AG04450 (cell line): ENCODE data around the gene TNK1. TPM values are rescaled to one million over a fixed set of nuclear protein-coding genes. Genes with fewer than 3 reads are reported as not detected.

Source experiments
- CTCF ChIA-PET: fragments of 300-600, 350-600 bp; formaldehyde crosslinking; extraction: SDS; loops from one replicate; lab custom pipeline; 2022; ENCODE audit warnings: antibody characterized with exemption, inconsistent platforms; lab: Charles Lee
- POLR2A ChIA-PET: fragments of 350-600 bp; formaldehyde crosslinking; extraction: SDS; loops from one replicate; lab custom pipeline; 2021; ENCODE audit warnings: antibody characterized with exemption, inconsistent platforms; lab: Yijun Ruan, JAX
- DNase-seq: peaks from one replicate; pipeline ENCODE4 v3.0.0-alpha.2; 2011; ENCODE audit warnings: low read depth, low spot score
- H3K27ac ChIP-seq: one replicate; pipeline ENCODE4 v1.5.1; 2012; ENCODE audit warnings: low read depth, low read length, control low read depth
- H3K27me3 ChIP-seq: one replicate; pipeline ENCODE4 v1.6.0; 2012; ENCODE audit warnings: low read length; ENCODE audit not compliant: control insufficient read depth, insufficient read depth
- H3K4me3 ChIP-seq: 2 replicates; pipeline ENCODE4 v1.5.1; 2011; ENCODE audit warnings: mild to moderate bottlenecking, low read depth, low read length, control low read depth
- H3K9me3 ChIP-seq: 2 replicates; pipeline ENCODE4 v1.5.1; 2012; ENCODE audit warnings: low read length; ENCODE audit not compliant: control insufficient read depth, insufficient read depth
- CTCF ChIP-seq: IDR thresholded peaks from 2 replicates; pipeline ENCODE4 v1.5.1; 2011; ENCODE audit warnings: low read depth, low read length, control low read depth, inconsistent platforms
- polyA plus RNA-seq: library from polyadenylated mRNA; depleted of rRNA; stranded (reverse); fragments of >200 nt; gene quantifications from 2 replicates; pipeline ENCODE4 v1.2.3, GENCODE V29; 2011

Gene TNK1
- polyA plus RNA-seq, 1 experiment = 0.25 TPM

GRCh38 chr17:7355573-7355972, 25.3 kb upstream of the TNK1 start:
- Histone ChIP-seq H3K9me3 (no peaks in the 10 kb centered on the region; the same call in 1 of the 2 replicates), H3K4me3 (no peak overlapping the region), H3K27ac (no peak overlapping the region), H3K27me3 (no peaks in the 10 kb centered on the region)
- no peak for TF ChIP-seq CTCF
- no peak for DNase-seq
- CTCF ChIA-PET = interaction anchor here (0.7 to 2.8 kb wide), 21 partner anchors 9 to 234 kb away, joined by 3 to 22 read pairs (median 3); partner anchors contain the start of genes PLSCR3, SENP3, SOX15 and TMEM102
- POLR2A ChIA-PET = interaction anchor here (1.5 kb wide), 1 partner anchor 128 kb away, joined by 3 read pairs; no protein-coding TSS in a partner anchor

- POLR2A ChIA-PET = interaction anchor here (0.7 to 1.5 kb wide), 3 partner anchors 48 to 278 kb away, joined by 3 read pairs; partner anchors contain the start of gene TMEM256
These were observed 24.8 kb upstream of the TNK1 start for GRCh38 chr17:7356072-7356549.

GRCh38 chr17:7356756-7357155, 24.1 kb upstream of the TNK1 start:
- TF ChIP-seq CTCF = no peak
- H3K4me3 ChIP-seq = no peak overlapping the region
- DNase-seq = no peak
- H3K9me3 ChIP-seq = no peaks in the 10 kb centered on the region; the same call in 1 of the 2 replicates
- no peak overlapping the region for H3K27ac ChIP-seq
- ChIA-PET POLR2A (interaction anchor here (0.7 to 1.5 kb wide), 3 partner anchors 47 to 278 kb away, joined by 3 read pairs; partner anchors contain the start of gene TMEM256), CTCF (interaction anchor here (0.6 to 2.8 kb wide), 12 partner anchors 10 to 386 kb away, joined by 3 to 22 read pairs (median 4); partner anchors contain the start of genes PLSCR3, SENP3, SOX15 and TMEM102)
- H3K27me3 ChIP-seq = no peaks in the 10 kb centered on the region

More at GRCh38 chr17:7356072-7356549, 24.8 kb upstream of the TNK1 start:
- DNase-seq = no peak
- H3K4me3 ChIP-seq = no peak overlapping the region
- no peak overlapping the region for H3K27ac ChIP-seq
- H3K27me3 ChIP-seq = no peaks in the 10 kb centered on the region
- CTCF ChIA-PET = interaction anchor here (0.6 to 2.8 kb wide), 22 partner anchors 10 to 387 kb away, joined by 3 to 22 read pairs (median 3); partner anchors contain the start of genes PLSCR3, SENP3, SOX15 and TMEM102
- no peaks in the 10 kb centered on the region; the same call in 1 of the 2 replicates for H3K9me3 ChIP-seq
- peak; percentile 71 for TF ChIP-seq CTCF

GRCh38 chr17:7357381-7357780, 23.5 kb upstream of the TNK1 start:
- H3K27me3 ChIP-seq = no peaks in the 10 kb centered on the region
- DNase-seq = no peak
- CTCF ChIA-PET = interaction anchor here (1.0 to 2.2 kb wide), 2 partner anchors 12 to 138 kb away, joined by 3 to 9 read pairs; no protein-coding TSS in a partner anchor
- no peaks in the 10 kb centered on the region for H3K9me3 ChIP-seq
- POLR2A ChIA-PET = no interaction called here
- H3K27ac ChIP-seq = no peak overlapping the region
- no peak for TF ChIP-seq CTCF
- no peak overlapping the region for H3K4me3 ChIP-seq

GRCh38 chr17:7361906-7362305, 19.0 kb upstream of the TNK1 start:
- DNase-seq = no peak
- ChIA-PET CTCF (interaction anchor here (0.8 to 1.2 kb wide), 2 partner anchors 75 to 199 kb away, joined by 3 to 10 read pairs; no protein-coding TSS in a partner anchor), POLR2A (interaction anchor here (0.5 kb wide), 1 partner anchor 10 kb away, joined by 5 read pairs; no protein-coding TSS in a partner anchor)
- Histone ChIP-seq H3K4me3 (no peak overlapping the region), H3K27me3 (no peaks in the 10 kb centered on the region), H3K9me3 (no peaks in the 10 kb centered on the region), H3K27ac (no peak overlapping the region)
- no peak for TF ChIP-seq CTCF
